Sigmoid colon (tissue), 4 donors: ENCODE results near the gene TEX48.

Experiments used
- EP300 ChIP-seq, 4 donors: sonication (generic); formaldehyde crosslinking; IDR thresholded peaks; one replicate each; pipeline ENCODE4 v1.6.1; 2017; ENCODE audit warnings: antibody characterized with exemption in 4 of 4
- POLR2A ChIP-seq, 2 donors: fragments of 450-650 bp; IDR thresholded peaks; one replicate each; pipeline ENCODE4 v1.6.1; 2016; ENCODE audit warnings: antibody characterized with exemption in 2 of 2, mild to moderate bottlenecking in 2 of 2, moderate library complexity in 2 of 2
- TF ChIP-seq, protein P1 (sequence below), 4 experiments: fragments of 450-650 bp in 3 of 4; fragments of 200-600 bp in 1 of 4; IDR thresholded peaks; one replicate each; pipeline ENCODE4 v1.5.1; 2016 to 2019; ENCODE audit warnings: antibody characterized with exemption in 4 of 4, mild to moderate bottlenecking in 3 of 4, moderate library complexity in 2 of 4

DNA sequence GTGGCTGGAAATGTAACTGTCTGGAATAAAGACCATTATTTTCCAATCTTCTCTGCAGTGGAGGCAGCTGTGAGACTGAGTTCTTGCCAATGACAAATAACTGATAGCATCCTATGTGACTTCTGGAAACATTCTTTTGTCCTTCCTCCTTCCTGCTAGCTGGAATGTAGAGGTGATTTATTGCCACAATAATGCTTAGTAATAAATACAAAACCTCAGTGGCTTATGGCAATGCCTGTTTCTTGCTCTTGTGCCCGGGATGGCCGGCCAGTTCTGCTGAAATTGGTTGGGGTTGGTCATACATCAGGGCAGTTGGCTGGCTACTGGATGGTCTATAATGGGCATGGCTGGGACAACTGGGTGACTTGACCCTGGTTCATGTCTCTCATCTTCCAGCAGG lies 12.2 kb upstream of the TEX48 start:
- TF ChIP-seq, protein P1, sequence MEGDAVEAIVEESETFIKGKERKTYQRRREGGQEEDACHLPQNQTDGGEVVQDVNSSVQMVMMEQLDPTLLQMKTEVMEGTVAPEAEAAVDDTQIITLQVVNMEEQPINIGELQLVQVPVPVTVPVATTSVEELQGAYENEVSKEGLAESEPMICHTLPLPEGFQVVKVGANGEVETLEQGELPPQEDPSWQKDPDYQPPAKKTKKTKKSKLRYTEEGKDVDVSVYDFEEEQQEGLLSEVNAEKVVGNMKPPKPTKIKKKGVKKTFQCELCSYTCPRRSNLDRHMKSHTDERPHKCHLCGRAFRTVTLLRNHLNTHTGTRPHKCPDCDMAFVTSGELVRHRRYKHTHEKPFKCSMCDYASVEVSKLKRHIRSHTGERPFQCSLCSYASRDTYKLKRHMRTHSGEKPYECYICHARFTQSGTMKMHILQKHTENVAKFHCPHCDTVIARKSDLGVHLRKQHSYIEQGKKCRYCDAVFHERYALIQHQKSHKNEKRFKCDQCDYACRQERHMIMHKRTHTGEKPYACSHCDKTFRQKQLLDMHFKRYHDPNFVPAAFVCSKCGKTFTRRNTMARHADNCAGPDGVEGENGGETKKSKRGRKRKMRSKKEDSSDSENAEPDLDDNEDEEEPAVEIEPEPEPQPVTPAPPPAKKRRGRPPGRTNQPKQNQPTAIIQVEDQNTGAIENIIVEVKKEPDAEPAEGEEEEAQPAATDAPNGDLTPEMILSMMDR (IDR thresholded peaks at IDR 0.05): no peak
- TF ChIP-seq POLR2A (IDR thresholded peaks at IDR 0.05): no peak
- TF ChIP-seq EP300 (IDR thresholded peaks at IDR 0.05): no peak
